B cell (primary cell): ENCODE results near the gene CCNK. TPM values are rescaled to one million over a fixed set of nuclear protein-coding genes. Genes with fewer than 3 reads are reported as not detected.

Source experiments
- ATAC-seq: fragments of 200-7000 bp; cut with Tn5 transposase; one replicate; pipeline ENCODE4 v1.10.0; 2021; ENCODE audit warnings: low read depth, mild to moderate bottlenecking, moderate number of reproducible peaks, moderate library complexity
- CTCF ChIA-PET: fragments of 350-600 bp; sonication (Branson Sonifier 250); formaldehyde crosslinking; loops from one replicate; lab custom pipeline; 2021; ENCODE audit warnings: antibody characterized with exemption, inconsistent platforms; lab: Charles Lee
- POLR2A ChIA-PET: fragments of 350-600 bp; sonication (Branson Sonifier 250); formaldehyde crosslinking; loops from one replicate; lab custom pipeline; 2021; ENCODE audit warnings: antibody characterized with exemption; lab: Charles Lee
- DNase-seq: peaks from one replicate; pipeline ENCODE4 v3.0.0; 2013
- H2AFZ ChIP-seq: 2 replicates; pipeline ENCODE4 v1.6.1; 2012; ENCODE audit warnings: mild to moderate bottlenecking, low read depth, low read length; ENCODE audit not compliant: insufficient read depth, poor library complexity, severe bottlenecking
- H3K27ac ChIP-seq, 2 donors: 1 replicate in 1 of 2; 2 replicates in 1 of 2; pipeline ENCODE4 v1.5.1; 2012 to 2013; ENCODE audit warnings: low read length in 2 of 2, mild to moderate bottlenecking in 2 of 2, moderate library complexity in 1 of 2
- H3K27me3 ChIP-seq, 4 experiments: fragments of 200-600 bp in 1 of 4; sonication (generic) in 1 of 4; replicated peaks in 1 of 4; 1 replicate in 2 of 4; 2 replicates in 2 of 4; pipeline versions ENCODE4 v1.6.1 to v1.7.0; 2013 to 2016; ENCODE audit warnings: low read length in 3 of 4, mild to moderate bottlenecking in 2 of 4, mixed read lengths in 1 of 4, moderate library complexity in 1 of 4; ENCODE audit not compliant: insufficient read depth in 4 of 4, control insufficient read depth in 3 of 4; ENCODE audit errors: control extremely low read depth in 1 of 4
- H3K36me3 ChIP-seq, 2 experiments: replicated peaks in 1 of 2; 1 replicate in 1 of 2; 2 replicates in 1 of 2; pipeline versions ENCODE4 v1.6.1 to v1.7.1; 2013; ENCODE audit warnings: low read length in 1 of 2; ENCODE audit not compliant: insufficient read depth in 2 of 2, control insufficient read depth in 1 of 2; ENCODE audit errors: control extremely low read depth in 1 of 2, extremely low read depth in 1 of 2
- H3K4me1 ChIP-seq, 2 donors: fragments of 200-600 bp in 1 of 2; sonication (generic) in 1 of 2; 1 replicate in 1 of 2; 2 replicates in 1 of 2; pipeline versions ENCODE4 v1.5.1 to v1.6.1; 2013 to 2017; ENCODE audit warnings: low read length in 2 of 2; ENCODE audit not compliant: control insufficient read depth in 2 of 2, insufficient read depth in 2 of 2
- H3K4me2 ChIP-seq: replicated peaks from 2 replicates; pipeline ENCODE3; 2012; ENCODE audit warnings: mild to moderate bottlenecking, low read depth, low read length; ENCODE audit not compliant: poor library complexity, severe bottlenecking
- H3K4me3 ChIP-seq, 5 experiments: fragments of 200-600 bp in 1 of 5; sonication (generic) in 1 of 5; 1 replicate in 3 of 5; 2 replicates in 2 of 5; pipeline versions ENCODE4 v1.5.1 to v1.7.0; 2011 to 2016; ENCODE audit warnings: low read length in 4 of 5, mild to moderate bottlenecking in 4 of 5, low read depth in 2 of 5, control low read depth in 1 of 5, moderate library complexity in 1 of 5; ENCODE audit not compliant: insufficient read depth in 1 of 5; ENCODE audit errors: control extremely low read depth in 1 of 5, extremely low read depth in 1 of 5
- H3K79me2 ChIP-seq: fragments of 200-600 bp; sonication (generic); one replicate; pipeline ENCODE4 v1.6.0; 2016; ENCODE audit warnings: low read length; ENCODE audit not compliant: control insufficient read depth, insufficient read depth
- H3K9ac ChIP-seq: fragments of 200-600 bp; sonication (generic); 2 replicates; pipeline ENCODE4 v1.6.1; 2017; ENCODE audit warnings: mild to moderate bottlenecking, low read length, moderate library complexity
- H3K9me3 ChIP-seq, 3 donors: one replicate each; pipeline versions ENCODE4 v1.6.1 to v1.7.1; 2013; ENCODE audit warnings: low read length in 2 of 3; ENCODE audit not compliant: control insufficient read depth in 2 of 3, insufficient read depth in 1 of 3; ENCODE audit errors: control extremely low read depth in 1 of 3
- H4K20me1 ChIP-seq: 2 replicates; pipeline ENCODE4 v1.6.0; 2012; ENCODE audit warnings: mild to moderate bottlenecking, low read length; ENCODE audit not compliant: insufficient read depth, control insufficient read depth, poor library complexity, severe bottlenecking
- H3K27ac Mint-ChIP-seq: one replicate; pipeline ENCODE4 v1.8.0; 2021; ENCODE audit warnings: mixed read lengths
- H3K27me3 Mint-ChIP-seq: one replicate; pipeline ENCODE4 v1.8.0; 2021; ENCODE audit warnings: mixed read lengths
- H3K4me1 Mint-ChIP-seq: one replicate; pipeline ENCODE4 v1.8.0; 2021; ENCODE audit warnings: mixed read lengths
- H3K4me3 Mint-ChIP-seq: one replicate; pipeline ENCODE4 v1.8.0; 2021; ENCODE audit warnings: mixed read lengths
- H3K9me3 Mint-ChIP-seq: one replicate; pipeline ENCODE4 v1.8.0; 2022; ENCODE audit warnings: mixed read lengths; ENCODE audit not compliant: insufficient read depth
- EZH2 ChIP-seq: IDR thresholded peaks from 2 replicates; pipeline ENCODE4 v1.6.1; 2012; ENCODE audit warnings: borderline replicate concordance, low read depth, mild to moderate bottlenecking, moderate library complexity, low read length; ENCODE audit not compliant: insufficient read depth, poor library complexity, severe bottlenecking
- WGBS: methylation state at CpG from one replicate; pipeline ENCODE4 v1.1.5; 2013; ENCODE audit warnings: missing lambda C conversion rate; ENCODE audit not compliant: insufficient coverage; 5-methylcytosine and 5-hydroxymethylcytosine counted together
- intact Hi-C: fragments of 100-400 bp; cut with micrococcal nuclease; formaldehyde crosslinking; loops from one replicate; pipeline ENCODE4 v1.10.0; 2022
- polyA plus RNA-seq: library from polyadenylated mRNA; depleted of rRNA; stranded (reverse); fragments of >200 nt; gene quantifications from 2 replicates; pipeline ENCODE4 v1.2.3, GENCODE V29; 2012
- total RNA-seq, 2 donors: library from RNA; stranded (reverse); fragments of 120-200 nt in 1 of 2; gene quantifications; 1 replicate in 1 of 2; 2 replicates in 1 of 2; pipeline versions ENCODE4 v1.2.3 to v1.2.4, GENCODE V29; 2013 to 2022
- TF ChIP-seq, protein P1 (sequence below): fragments of 200-600 bp; IDR thresholded peaks from one replicate; pipeline ENCODE4 v1.8.0; 2022; ENCODE audit warnings: antibody characterized with exemption, mild to moderate bottlenecking

Gene CCNK
- total and polyA plus RNA-seq, 2 donors (not counting 1 experiment from before 2014, with no cell fraction given) = 17.5 to 82.0 TPM

DNA sequence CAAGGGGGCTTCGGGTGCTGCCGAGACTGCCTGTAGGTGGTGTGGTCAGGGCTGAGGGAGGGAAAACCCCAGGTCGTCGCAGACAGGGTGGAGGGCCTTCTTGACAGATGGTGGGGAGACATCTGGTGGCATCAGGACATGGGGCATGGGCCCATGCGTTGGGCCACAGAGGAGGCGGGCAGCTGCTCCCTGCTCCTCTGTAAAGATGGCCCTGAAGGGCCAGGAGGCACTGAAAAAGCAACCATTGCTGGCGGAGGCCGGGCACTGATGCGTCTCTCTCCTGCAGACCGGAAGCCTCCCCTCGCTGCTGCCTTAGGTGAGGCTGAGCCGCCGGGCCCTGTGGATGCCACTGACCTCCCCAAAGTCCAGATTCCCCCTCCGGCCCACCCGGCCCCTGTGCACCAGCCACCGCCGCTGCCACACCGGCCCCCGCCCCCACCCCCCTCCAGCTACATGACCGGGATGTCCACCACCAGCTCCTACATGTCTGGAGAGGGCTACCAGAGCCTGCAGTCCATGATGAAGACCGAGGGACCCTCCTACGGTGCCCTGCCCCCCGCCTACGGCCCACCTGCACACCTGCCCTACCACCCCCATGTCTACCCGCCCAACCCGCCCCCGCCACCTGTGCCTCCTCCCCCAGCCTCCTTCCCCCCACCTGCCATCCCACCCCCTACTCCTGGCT lies 28.8 kb downstream of the CCNK start:
- Histone ChIP-seq H3K4me2 (no peak overlapping the region), H3K27ac (no peak overlapping the region), H3K9ac (no peak overlapping the region), H3K4me1 (no peaks in the 10 kb centered on the region), H3K79me2 (no peaks in the 10 kb centered on the region), H3K9me3 (no peaks in the 10 kb centered on the region), H2AFZ (no peak overlapping the region), H3K27me3 (no peaks in the 10 kb centered on the region), H3K36me3 (peaks cover 6 to 57% of the 10 kb centered on the region in 2 experiments), H3K4me3 (no peak overlapping the region), H4K20me1 (no peaks in the 10 kb centered on the region)
- Mint-ChIP-seq H3K27me3 (no peaks in the 10 kb centered on the region), H3K4me3 (no peak overlapping the region), H3K4me1 (no peaks in the 10 kb centered on the region), H3K27ac (no peak overlapping the region), H3K9me3 (no peaks in the 10 kb centered on the region)
- CTCF ChIA-PET = no interaction called here
- intact Hi-C loops = no loop called here
- POLR2A ChIA-PET = no interaction called here
- ATAC-seq (no peak), DNase-seq (no peak)
- TF ChIP-seq, protein P1, sequence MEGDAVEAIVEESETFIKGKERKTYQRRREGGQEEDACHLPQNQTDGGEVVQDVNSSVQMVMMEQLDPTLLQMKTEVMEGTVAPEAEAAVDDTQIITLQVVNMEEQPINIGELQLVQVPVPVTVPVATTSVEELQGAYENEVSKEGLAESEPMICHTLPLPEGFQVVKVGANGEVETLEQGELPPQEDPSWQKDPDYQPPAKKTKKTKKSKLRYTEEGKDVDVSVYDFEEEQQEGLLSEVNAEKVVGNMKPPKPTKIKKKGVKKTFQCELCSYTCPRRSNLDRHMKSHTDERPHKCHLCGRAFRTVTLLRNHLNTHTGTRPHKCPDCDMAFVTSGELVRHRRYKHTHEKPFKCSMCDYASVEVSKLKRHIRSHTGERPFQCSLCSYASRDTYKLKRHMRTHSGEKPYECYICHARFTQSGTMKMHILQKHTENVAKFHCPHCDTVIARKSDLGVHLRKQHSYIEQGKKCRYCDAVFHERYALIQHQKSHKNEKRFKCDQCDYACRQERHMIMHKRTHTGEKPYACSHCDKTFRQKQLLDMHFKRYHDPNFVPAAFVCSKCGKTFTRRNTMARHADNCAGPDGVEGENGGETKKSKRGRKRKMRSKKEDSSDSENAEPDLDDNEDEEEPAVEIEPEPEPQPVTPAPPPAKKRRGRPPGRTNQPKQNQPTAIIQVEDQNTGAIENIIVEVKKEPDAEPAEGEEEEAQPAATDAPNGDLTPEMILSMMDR = no peak
- TF ChIP-seq EZH2 = no peak
- WGBS = 94% methylated on average over 13 of the region's 27 CpGs

DNA sequence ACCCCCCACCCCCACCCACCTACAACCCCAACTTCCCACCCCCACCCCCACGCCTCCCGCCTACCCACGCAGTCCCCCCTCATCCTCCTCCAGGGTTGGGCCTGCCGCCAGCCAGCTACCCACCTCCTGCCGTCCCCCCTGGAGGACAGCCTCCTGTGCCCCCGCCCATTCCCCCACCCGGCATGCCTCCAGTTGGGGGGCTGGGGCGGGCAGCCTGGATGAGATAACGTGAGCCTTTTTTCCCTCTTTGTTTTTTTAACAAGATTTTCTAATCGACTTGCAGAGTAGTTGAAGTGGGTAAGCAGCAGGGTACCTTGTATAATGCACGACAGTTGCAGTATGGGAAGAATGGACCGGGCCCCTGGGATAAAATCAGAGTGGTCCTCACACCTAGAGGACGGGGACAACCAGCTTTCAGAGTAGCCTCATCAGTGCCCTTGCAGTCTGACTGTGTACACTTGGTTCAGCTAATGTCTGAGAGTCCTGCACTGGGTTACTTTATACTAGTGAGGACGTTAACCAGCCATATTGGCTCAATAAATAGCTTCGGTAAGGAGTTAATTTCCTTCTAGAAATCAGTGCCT lies 29.4 kb downstream of the CCNK start:
- Histone ChIP-seq H3K4me1 (no peaks in the 10 kb centered on the region), H3K79me2 (no peaks in the 10 kb centered on the region), H3K9me3 (no peaks in the 10 kb centered on the region), H3K4me2 (no peak overlapping the region), H3K27ac (no peak overlapping the region), H3K4me3 (no peak overlapping the region), H3K27me3 (no peaks in the 10 kb centered on the region), H3K9ac (no peak overlapping the region), H2AFZ (no peak overlapping the region), H3K36me3 (peaks cover 6 to 52% of the 10 kb centered on the region in 2 experiments), H4K20me1 (no peaks in the 10 kb centered on the region)
- CTCF ChIA-PET = no interaction called here
- Mint-ChIP-seq H3K9me3 (no peaks in the 10 kb centered on the region), H3K4me1 (no peaks in the 10 kb centered on the region), H3K4me3 (no peak overlapping the region), H3K27me3 (no peaks in the 10 kb centered on the region), H3K27ac (no peak overlapping the region)
- WGBS = 98% methylated on average over 8 of the region's 15 CpGs
- DNase-seq (no peak), ATAC-seq (no peak)
- intact Hi-C loops = no loop called here
- POLR2A ChIA-PET = no interaction called here
- no peak for TF ChIP-seq EZH2
- TF ChIP-seq, protein P1 = no peak
